H9 (cell line): Measurements from ENCODE around the gene ERCC6L2. TPM values are rescaled to one million over a fixed set of nuclear protein-coding genes. Genes with fewer than 3 reads are reported as not detected.

ENCODE experiments used
- DNase-seq: peaks from one replicate; pipeline ENCODE4 v3.0.0-alpha.2; 2017
- H2AFZ ChIP-seq: one replicate; pipeline ENCODE4 v1.6.1; 2013; ENCODE audit warnings: mild to moderate bottlenecking, low read length, control low read depth, moderate library complexity
- H2AK5ac ChIP-seq: 2 replicates; pipeline ENCODE4 v1.6.1; 2013; ENCODE audit warnings: low read length, control low read depth, mixed read lengths; ENCODE audit not compliant: insufficient read length
- H2BK120ac ChIP-seq: one replicate; pipeline ENCODE4 v1.6.1; 2013; ENCODE audit warnings: low read depth, mild to moderate bottlenecking, low read length, control low read depth, inconsistent platforms; ENCODE audit not compliant: poor library complexity, severe bottlenecking
- H2BK12ac ChIP-seq: 2 replicates; pipeline ENCODE4 v1.6.1; 2013; ENCODE audit warnings: low read length, control low read depth, mixed read lengths, low read depth; ENCODE audit not compliant: insufficient read length
- H2BK15ac ChIP-seq: 2 replicates; pipeline ENCODE4 v1.6.1; 2013; ENCODE audit warnings: low read depth, low read length, control low read depth
- H2BK20ac ChIP-seq: one replicate; pipeline ENCODE4 v1.6.1; 2013; ENCODE audit warnings: low read depth, mild to moderate bottlenecking, low read length, control low read depth, inconsistent platforms; ENCODE audit not compliant: poor library complexity, severe bottlenecking
- H2BK5ac ChIP-seq: 2 replicates; pipeline ENCODE4 v1.6.1; 2013; ENCODE audit warnings: low read length, control low read depth, mixed read lengths; ENCODE audit not compliant: insufficient read length
- H3K14ac ChIP-seq: 2 replicates; pipeline ENCODE4 v1.6.1; 2013; ENCODE audit warnings: low read length, control low read depth; ENCODE audit not compliant: insufficient read depth
- H3K18ac ChIP-seq: 2 replicates; pipeline ENCODE4 v1.6.1; 2013; ENCODE audit warnings: low read depth, mild to moderate bottlenecking, mixed read lengths, low read length, control low read depth; ENCODE audit not compliant: insufficient read length
- H3K23ac ChIP-seq: 2 replicates; pipeline ENCODE4 v1.6.1; 2013; ENCODE audit warnings: low read length, control low read depth, mixed read lengths, low read depth; ENCODE audit not compliant: insufficient read length
- H3K23me2 ChIP-seq: 2 replicates; pipeline ENCODE4 v1.6.1; 2013; ENCODE audit warnings: low read depth, mild to moderate bottlenecking, mixed read lengths, low read length, control low read depth; ENCODE audit not compliant: insufficient read length, poor library complexity, severe bottlenecking
- H3K27ac ChIP-seq: 2 replicates; pipeline ENCODE4 v1.5.1; 2013; ENCODE audit warnings: low read length, control low read depth, mixed read lengths, low read depth; ENCODE audit not compliant: insufficient read length
- H3K27me3 ChIP-seq: 2 replicates; pipeline ENCODE4 v1.6.1; 2013; ENCODE audit warnings: low read length, control low read depth, inconsistent platforms; ENCODE audit not compliant: insufficient read depth
- H3K4ac ChIP-seq: 2 replicates; pipeline ENCODE4 v1.6.1; 2013; ENCODE audit warnings: low read depth, mild to moderate bottlenecking, control low read depth, inconsistent platforms, low read length, moderate library complexity
- H3K4me1 ChIP-seq: 2 replicates; pipeline ENCODE4 v1.6.1; 2013; ENCODE audit warnings: low read length, control low read depth, inconsistent platforms; ENCODE audit not compliant: insufficient read depth
- H3K4me2 ChIP-seq: 2 replicates; pipeline ENCODE4 v1.6.1; 2013; ENCODE audit warnings: low read length, control low read depth, mixed read lengths; ENCODE audit not compliant: insufficient read length, insufficient read depth
- H3K56ac ChIP-seq: 2 replicates; pipeline ENCODE4 v1.6.1; 2013; ENCODE audit warnings: low read depth, mild to moderate bottlenecking, mixed read lengths, low read length, control low read depth; ENCODE audit not compliant: insufficient read length
- H3K79me1 ChIP-seq: 2 replicates; pipeline ENCODE4 v1.6.1; 2013; ENCODE audit warnings: low read depth, mild to moderate bottlenecking, moderate library complexity, low read length, control low read depth, inconsistent platforms; ENCODE audit not compliant: insufficient read depth, poor library complexity, severe bottlenecking
- H3K79me2 ChIP-seq: 2 replicates; pipeline ENCODE4 v1.6.1; 2013; ENCODE audit warnings: low read length, control low read depth, inconsistent platforms; ENCODE audit not compliant: insufficient read depth
- H3K9ac ChIP-seq: 2 replicates; pipeline ENCODE4 v1.6.1; 2013; ENCODE audit warnings: low read length, control low read depth, mixed read lengths; ENCODE audit not compliant: insufficient read length; ENCODE audit errors: extremely low read depth
- H3K9me3 ChIP-seq: one replicate; pipeline ENCODE4 v1.6.1; 2013; ENCODE audit warnings: low read depth, low read length, inconsistent platforms; ENCODE audit not compliant: control insufficient read depth
- H3T11ph ChIP-seq: one replicate; pipeline ENCODE4 v1.6.1; 2013; ENCODE audit warnings: mild to moderate bottlenecking, low read length, control low read depth, inconsistent platforms
- H4K20me1 ChIP-seq: one replicate; pipeline ENCODE4 v1.6.1; 2013; ENCODE audit not compliant: control insufficient read depth, insufficient read length, insufficient read depth
- H4K5ac ChIP-seq: 2 replicates; pipeline ENCODE4 v1.6.1; 2013; ENCODE audit warnings: low read depth, mild to moderate bottlenecking, mixed read lengths, low read length, control low read depth; ENCODE audit not compliant: insufficient read length
- H4K8ac ChIP-seq: replicated peaks from 2 replicates; pipeline ENCODE4 v1.6.1; 2013; ENCODE audit warnings: low read length, control low read depth, mixed read lengths, low read depth; ENCODE audit not compliant: insufficient read length
- H4K91ac ChIP-seq: 2 replicates; pipeline ENCODE4 v1.6.1; 2013; ENCODE audit warnings: low read depth, mild to moderate bottlenecking, moderate library complexity, mixed read lengths, low read length, control low read depth; ENCODE audit not compliant: insufficient read length
- H3K27ac Mint-ChIP-seq, 3 experiments: 2 replicates in 2 of 3; 3 replicates in 1 of 3; pipeline ENCODE4 v1.8.0; 2020 to 2021; ENCODE audit warnings: mixed read lengths in 3 of 3, mild to moderate bottlenecking in 1 of 3, moderate library complexity in 1 of 3
- H3K27me3 Mint-ChIP-seq: 2 replicates; pipeline ENCODE4 v1.8.0; 2021; ENCODE audit warnings: low read depth, mild to moderate bottlenecking, moderate library complexity, mixed read lengths
- H3K36me3 Mint-ChIP-seq, 3 experiments: 2 replicates in 2 of 3; 3 replicates in 1 of 3; pipeline ENCODE4 v1.8.0; 2020 to 2021; ENCODE audit warnings: low read depth in 3 of 3, mixed read lengths in 3 of 3; ENCODE audit not compliant: insufficient read depth in 1 of 3
- H3K4me1 Mint-ChIP-seq, 2 experiments: 2 replicates each; pipeline ENCODE4 v1.8.0; 2020; ENCODE audit warnings: mixed read lengths in 2 of 2
- H3K4me3 Mint-ChIP-seq, 2 experiments: 2 replicates in 1 of 2; 3 replicates in 1 of 2; pipeline ENCODE4 v1.8.0; 2020 to 2021; ENCODE audit warnings: mild to moderate bottlenecking in 2 of 2, mixed read lengths in 2 of 2, moderate library complexity in 1 of 2
- H3K9me3 Mint-ChIP-seq, 2 experiments: 2 replicates in 1 of 2; 3 replicates in 1 of 2; pipeline ENCODE4 v1.8.0; 2020; ENCODE audit warnings: mild to moderate bottlenecking in 2 of 2, mixed read lengths in 2 of 2, moderate library complexity in 1 of 2
- CTCF ChIP-seq: fragments of 200-600 bp; sonication (generic); conservative IDR thresholded peaks from 3 replicates; pipeline ENCODE4 v1.8.0; 2021; ENCODE audit warnings: antibody characterized with exemption, mild to moderate bottlenecking
- WGBS: extraction: QIAGEN DNeasy Blood & Tissue Kit; methylation state at CpG from one replicate; pipeline ENCODE4 v1.1.7; 2013; ENCODE audit warnings: missing lambda C conversion rate, low lambda C conversion rate, mixed read lengths; ENCODE audit not compliant: insufficient read length; ENCODE audit errors: extremely low coverage; 5-methylcytosine and 5-hydroxymethylcytosine counted together
- total RNA-seq: library from RNA; stranded (reverse); gene quantifications from 2 replicates; pipeline ENCODE4 v1.2.1, GENCODE V29; 2021

Gene ERCC6L2
- total RNA-seq, 1 experiment from 2014 or later, result 57.7 TPM

DNA sequence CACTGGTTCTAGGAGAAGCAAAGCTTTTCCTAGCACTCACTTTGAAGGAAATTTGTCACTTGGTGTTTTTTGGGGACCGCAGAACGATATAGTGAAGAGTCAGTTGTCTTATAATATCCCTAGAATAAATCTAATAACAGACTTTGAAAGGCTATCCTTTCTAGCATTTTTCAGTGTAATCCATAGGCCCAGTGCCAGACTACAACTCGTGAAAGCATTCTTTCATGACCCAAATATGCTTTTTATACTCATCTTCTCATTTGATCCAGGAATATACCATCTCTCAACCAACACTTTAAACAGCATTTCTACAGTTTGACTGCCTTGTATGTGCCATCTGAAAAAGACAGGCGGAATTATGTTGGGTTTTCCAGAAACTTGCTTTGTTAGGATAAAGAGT, 104.0 kb downstream of the ERCC6L2 start:
- no peak overlapping the region for H4K5ac ChIP-seq
- no peak overlapping the region for H2AFZ ChIP-seq
- no peaks in the 10 kb centered on the region for H4K20me1 ChIP-seq
- no peaks in the 10 kb centered on the region for H3K23me2 ChIP-seq
- 0 out of 2 replicates have a peak, but pooled peaks cover 2% of the 10 kb centered on the region for H3K4me1 ChIP-seq
- H3K9ac ChIP-seq, result no peak overlapping the region
- no peaks in the 10 kb centered on the region for H3K79me1 ChIP-seq
- no peak overlapping the region for H3K4ac ChIP-seq
- H3K18ac ChIP-seq, result no peak overlapping the region
- H3K9me3 ChIP-seq, result no peaks in the 10 kb centered on the region
- TF ChIP-seq CTCF, result no peak
- Mint-ChIP-seq H3K27me3 (no peaks in the 10 kb centered on the region), H3K4me3 (no peak overlapping the region; a peak in 1 of 5 replicates), H3K27ac (peak overlapping the region in 1 of 3 experiments; percentile 38; a peak in 3 of 7 replicates), H3K9me3 (no peaks in the 10 kb centered on the region), H3K36me3 (peaks cover 2 to 10% (median 10%) of the 10 kb centered on the region in 3 experiments; a peak in 5 of 7 replicates), H3K4me1 (peaks cover 2 to 11% of the 10 kb centered on the region in 2 experiments; a peak in 2 of 4 replicates)
- H3K79me2 ChIP-seq, result no peaks in the 10 kb centered on the region
- no peak overlapping the region for H2BK120ac ChIP-seq
- no peak overlapping the region for H3K23ac ChIP-seq
- no peak overlapping the region for H4K8ac ChIP-seq
- no peak overlapping the region for H2BK20ac ChIP-seq
- H3T11ph ChIP-seq, result no peak overlapping the region
- no peak overlapping the region for H4K91ac ChIP-seq
- no peak overlapping the region for H3K27ac ChIP-seq
- no peak for DNase-seq
- H2BK12ac ChIP-seq, result no peak overlapping the region
- no peak overlapping the region for H3K56ac ChIP-seq
- no peak overlapping the region for H3K4me2 ChIP-seq
- no peaks in the 10 kb centered on the region for H3K27me3 ChIP-seq
- H2BK5ac ChIP-seq, result no peak overlapping the region
- no CpG with 5 or more reads among the region's 4 CpGs for WGBS
- H2AK5ac ChIP-seq, result no peak overlapping the region
- H2BK15ac ChIP-seq, result no peak overlapping the region
- no peak overlapping the region for H3K14ac ChIP-seq
